ENCODE measurements around the gene ACTL10. TPM values are rescaled to one million over a fixed set of nuclear protein-coding genes. Genes with fewer than 3 reads are reported as not detected.
A peak's percentile ranks its signal among the peaks of the same experiment; 100 is the strongest.

The ACTL10 gene
- total and polyA plus RNA-seq, 10 donors, result 1.1 to 3.5 (median 2.1) TPM

DNA sequence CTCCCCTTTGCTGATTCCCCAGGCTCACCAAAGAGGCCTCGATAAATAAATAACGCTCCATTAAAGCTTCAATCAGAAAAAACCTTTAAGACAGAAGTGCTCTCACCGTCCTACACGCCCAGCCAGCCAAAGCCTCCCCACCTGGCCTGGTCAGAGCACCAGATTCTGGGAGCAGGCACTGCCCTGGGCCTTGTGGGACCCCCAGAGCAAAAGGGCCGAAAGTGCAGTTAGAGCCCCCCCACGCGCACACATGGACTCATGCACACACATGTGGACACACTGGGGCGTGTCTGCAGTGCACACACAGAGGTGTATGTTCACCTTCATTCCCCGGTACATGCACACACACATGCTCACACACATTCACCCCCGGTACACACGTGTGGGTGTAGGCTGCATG is 9.4 kb downstream of the ACTL10 start:
- TF ChIP-seq POLR2A (IDR thresholded peaks at IDR 0.05), result no peak
- TF ChIP-seq, protein P1, sequence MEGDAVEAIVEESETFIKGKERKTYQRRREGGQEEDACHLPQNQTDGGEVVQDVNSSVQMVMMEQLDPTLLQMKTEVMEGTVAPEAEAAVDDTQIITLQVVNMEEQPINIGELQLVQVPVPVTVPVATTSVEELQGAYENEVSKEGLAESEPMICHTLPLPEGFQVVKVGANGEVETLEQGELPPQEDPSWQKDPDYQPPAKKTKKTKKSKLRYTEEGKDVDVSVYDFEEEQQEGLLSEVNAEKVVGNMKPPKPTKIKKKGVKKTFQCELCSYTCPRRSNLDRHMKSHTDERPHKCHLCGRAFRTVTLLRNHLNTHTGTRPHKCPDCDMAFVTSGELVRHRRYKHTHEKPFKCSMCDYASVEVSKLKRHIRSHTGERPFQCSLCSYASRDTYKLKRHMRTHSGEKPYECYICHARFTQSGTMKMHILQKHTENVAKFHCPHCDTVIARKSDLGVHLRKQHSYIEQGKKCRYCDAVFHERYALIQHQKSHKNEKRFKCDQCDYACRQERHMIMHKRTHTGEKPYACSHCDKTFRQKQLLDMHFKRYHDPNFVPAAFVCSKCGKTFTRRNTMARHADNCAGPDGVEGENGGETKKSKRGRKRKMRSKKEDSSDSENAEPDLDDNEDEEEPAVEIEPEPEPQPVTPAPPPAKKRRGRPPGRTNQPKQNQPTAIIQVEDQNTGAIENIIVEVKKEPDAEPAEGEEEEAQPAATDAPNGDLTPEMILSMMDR (IDR thresholded peaks at IDR 0.05 in 8 of 11, conservative IDR thresholded peaks at IDR 0.05 in 3 of 11), result no peak
- no peak for TF ChIP-seq POLR2AphosphoS5 (IDR thresholded peaks at IDR 0.05)
- Histone ChIP-seq H3K4me1 (peaks cover 13 to 63% (median 53%) of the 10 kb centered on the region in 6 donors), H3K4me3 (no peak overlapping the region), H3K27me3 (replicated peaks in 1 of 7) (no peaks in the 10 kb centered on the region), H3K27ac (peak overlapping the region; percentile 66 to 89 (median 84)), H3K36me3 (peaks cover 0 to 14% (median 0%) of the 10 kb centered on the region in 6 donors), H3K9me3 (no peaks in the 10 kb centered on the region)
- intact Hi-C loops (cut with DNase I; ENCODE audit: low total_unique reads), result no loop called here
- DNase-seq, result no peak
- WGBS, 5 donors, result 95 to 98% (median 95%) methylated on average over 11 of the region's 11 CpGs

DNA sequence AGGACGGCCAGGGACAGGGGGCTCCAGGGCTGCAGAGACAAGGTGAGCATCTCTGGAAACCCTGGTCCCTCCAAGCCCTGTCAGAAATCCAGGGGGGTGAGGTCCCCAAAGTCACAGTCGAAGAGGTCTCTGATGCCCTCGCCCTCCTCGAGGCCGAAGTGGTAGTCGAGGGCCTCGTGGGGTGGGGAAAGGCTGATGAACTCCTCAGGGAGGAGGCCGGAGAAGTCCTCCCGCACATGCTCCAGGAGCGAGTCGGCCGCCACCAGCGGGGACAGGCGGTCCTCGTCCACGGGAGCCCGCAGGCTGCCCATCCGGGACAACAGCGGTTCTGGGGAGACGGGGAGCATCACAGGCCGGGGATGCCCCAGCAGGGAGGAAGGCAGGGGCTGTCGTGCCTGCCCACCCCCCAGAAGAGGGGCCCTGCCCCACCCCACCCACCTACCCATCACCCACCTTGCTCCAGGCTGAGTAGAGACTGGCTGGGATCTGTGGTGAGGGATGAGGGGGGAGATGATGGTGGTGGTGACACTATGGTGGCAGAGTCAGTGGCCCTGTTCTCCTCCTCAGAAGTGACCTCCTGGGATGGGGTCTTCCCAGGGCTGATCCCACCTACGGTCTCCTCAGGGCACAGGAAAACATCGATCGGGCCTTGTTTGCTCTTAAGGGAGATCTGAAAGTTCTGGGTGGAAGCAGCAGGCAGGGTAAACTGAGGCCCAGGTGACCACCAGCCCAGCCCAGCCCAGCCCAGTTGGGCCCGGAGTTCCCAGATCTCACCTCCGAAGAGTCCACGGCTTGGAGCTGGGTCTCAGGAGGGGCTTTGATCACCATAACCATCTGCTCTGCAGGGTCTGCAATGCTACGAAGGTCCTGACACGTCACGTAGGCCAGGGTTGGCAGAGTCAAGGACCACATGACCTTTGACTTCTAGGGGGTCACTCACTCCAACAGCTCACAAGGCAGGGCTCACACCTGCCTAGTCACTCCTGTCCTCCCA is 10.2 kb downstream of the ACTL10 start:
- Histone ChIP-seq H3K4me3 (no peak overlapping the region), H3K36me3 (peaks cover 0 to 8% (median 0%) of the 10 kb centered on the region in 6 donors), H3K27me3 (replicated peaks in 1 of 7) (no peaks in the 10 kb centered on the region), H3K9me3 (no peaks in the 10 kb centered on the region), H3K27ac (peak overlapping the region in 3 of 8 donors; percentile 85 to 87 (median 87)), H3K4me1 (peaks cover 13 to 62% (median 53%) of the 10 kb centered on the region in 6 donors)
- no peak for DNase-seq
- intact Hi-C loops (cut with DNase I; ENCODE audit: low total_unique reads), result no loop called here
- 94 to 97% (median 96%) methylated on average over 27 to 31 of the region's 31 CpGs for WGBS, 5 donors
- TF ChIP-seq, protein P1 (IDR thresholded peaks at IDR 0.05 in 8 of 11, conservative IDR thresholded peaks at IDR 0.05 in 3 of 11), result no peak
- TF ChIP-seq POLR2A (IDR thresholded peaks at IDR 0.05), result no peak
- TF ChIP-seq POLR2AphosphoS5 (IDR thresholded peaks at IDR 0.05), result no peak

DNA sequence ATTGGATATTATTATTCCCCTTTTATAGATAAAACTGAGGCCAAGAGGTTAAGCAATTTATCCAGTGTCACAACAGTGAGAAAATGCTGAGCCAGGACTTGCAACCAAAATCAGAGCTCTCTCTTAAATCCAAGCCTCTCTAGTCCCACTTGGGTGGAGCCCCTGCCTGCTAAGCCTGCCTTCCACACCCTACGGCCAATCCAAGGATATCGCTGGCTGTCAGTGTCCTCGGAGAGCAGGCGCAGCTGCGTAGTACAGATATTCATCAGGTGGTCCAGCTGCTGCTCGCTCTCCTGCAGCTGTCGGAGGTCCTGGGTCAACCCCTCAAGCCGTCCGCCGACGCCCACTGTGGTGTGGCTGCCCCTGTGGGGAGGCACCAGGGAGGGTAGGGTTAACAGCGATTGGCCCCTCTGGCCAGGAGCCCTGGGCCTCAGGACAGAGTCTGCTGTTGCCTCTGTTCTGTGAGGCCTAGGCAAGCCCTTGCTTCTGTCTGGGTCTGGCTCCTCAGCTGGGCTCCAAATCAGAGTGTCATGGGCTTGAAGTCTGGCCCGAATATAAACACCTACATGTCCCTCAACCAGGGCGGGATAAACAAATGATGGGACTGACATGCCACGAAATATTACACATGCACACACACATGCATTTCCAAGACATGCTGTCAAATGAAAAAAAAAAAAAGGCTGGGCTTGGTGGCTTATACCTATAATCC is 11.4 kb downstream of the ACTL10 start:
- H3K27me3 ChIP-seq (replicated peaks in 1 of 7), result no peaks in the 10 kb centered on the region
- no peak for DNase-seq
- H3K9me3 ChIP-seq, result no peaks in the 10 kb centered on the region
- H3K36me3 ChIP-seq, result peaks cover 0 to 8% (median 0%) of the 10 kb centered on the region in 6 donors
- WGBS, 5 donors, result 89 to 96% (median 92%) methylated on average over 11 to 15 of the region's 15 CpGs
- peaks cover 13 to 50% (median 44%) of the 10 kb centered on the region in 6 donors for H3K4me1 ChIP-seq
- H3K4me3 ChIP-seq, result no peak overlapping the region
- H3K27ac ChIP-seq, result no peak overlapping the region
- no peak for TF ChIP-seq POLR2A (IDR thresholded peaks at IDR 0.05)
- TF ChIP-seq POLR2AphosphoS5 (IDR thresholded peaks at IDR 0.05), result no peak
- TF ChIP-seq, protein P1 (IDR thresholded peaks at IDR 0.05 in 8 of 11, conservative IDR thresholded peaks at IDR 0.05 in 3 of 11), result no peak
- intact Hi-C loops (cut with DNase I; ENCODE audit: low total_unique reads), result no loop called here
